Liver (tissue), 9 donors: Measurements from ENCODE around the gene MAP4K4. TPM values are rescaled to one million over a fixed set of nuclear protein-coding genes. Genes with fewer than 3 reads are reported as not detected.

Experiments
- DNase-seq: peaks from one replicate; pipeline ENCODE4 v3.0.0-alpha.2; 2017; ENCODE audit warnings: low spot score
- H3K27ac ChIP-seq, 2 donors: one replicate each; pipeline ENCODE4 v1.7.0; 2013; ENCODE audit warnings: inconsistent platforms in 2 of 2, low read length in 2 of 2, control low read depth in 1 of 2, low read depth in 1 of 2, mild to moderate bottlenecking in 1 of 2
- H3K27me3 ChIP-seq, 4 donors: one replicate each; pipeline versions ENCODE4 v1.6.1 to v1.7.0; 2013; ENCODE audit warnings: low read length in 3 of 4, inconsistent platforms in 1 of 4, mild to moderate bottlenecking in 1 of 4, moderate library complexity in 1 of 4; ENCODE audit not compliant: control insufficient read depth in 4 of 4, insufficient read depth in 4 of 4
- H3K36me3 ChIP-seq, 4 donors: one replicate each; pipeline versions ENCODE4 v1.6.1 to v1.7.0; 2013; ENCODE audit warnings: low read length in 3 of 4, mild to moderate bottlenecking in 3 of 4, low read depth in 1 of 4, moderate library complexity in 1 of 4; ENCODE audit not compliant: control insufficient read depth in 4 of 4, insufficient read depth in 3 of 4
- H3K4me1 ChIP-seq, 4 donors: one replicate each; pipeline versions ENCODE4 v1.6.1 to v1.7.0; 2013; ENCODE audit warnings: low read length in 3 of 4, mild to moderate bottlenecking in 3 of 4, moderate library complexity in 1 of 4; ENCODE audit not compliant: control insufficient read depth in 4 of 4, insufficient read depth in 4 of 4
- H3K4me3 ChIP-seq, 3 donors: one replicate each; pipeline versions ENCODE4 v1.6.1 to v1.7.0; 2013; ENCODE audit warnings: low read length in 3 of 3, control low read depth in 1 of 3, low read depth in 1 of 3, mild to moderate bottlenecking in 1 of 3
- H3K9ac ChIP-seq, 2 donors: one replicate each; pipeline ENCODE4 v1.7.0; 2013; ENCODE audit warnings: low read length in 2 of 2, mild to moderate bottlenecking in 2 of 2, moderate library complexity in 2 of 2, control low read depth in 1 of 2, low read depth in 1 of 2
- H3K9me3 ChIP-seq, 4 donors: one replicate each; pipeline versions ENCODE4 v1.6.1 to v1.7.0; 2013; ENCODE audit warnings: low read length in 3 of 4; ENCODE audit not compliant: control insufficient read depth in 4 of 4
- ATF3 ChIP-seq: IDR thresholded peaks from 2 replicates; pipeline ENCODE4 v1.6.1; 2016; ENCODE audit warnings: antibody characterized with exemption
- EGR1 ChIP-seq, 2 donors: IDR thresholded peaks; 2 replicates each; pipeline ENCODE4 v1.6.1; 2016 to 2018; ENCODE audit warnings: antibody characterized with exemption in 2 of 2, low read depth in 2 of 2
- FOXA1 ChIP-seq: IDR thresholded peaks from 2 replicates; pipeline ENCODE4 v1.6.1; 2016; ENCODE audit warnings: antibody characterized with exemption
- FOXA2 ChIP-seq: IDR thresholded peaks from 2 replicates; pipeline ENCODE4 v1.6.1; 2016; ENCODE audit warnings: antibody characterized with exemption
- GABPA ChIP-seq, 2 donors: IDR thresholded peaks in 1 of 2; conservative IDR thresholded peaks in 1 of 2; 2 replicates each; pipeline ENCODE4 v1.6.1; 2016; ENCODE audit warnings: antibody characterized with exemption in 2 of 2, mild to moderate bottlenecking in 1 of 2, moderate library complexity in 1 of 2
- HNF4A ChIP-seq, 2 donors: conservative IDR thresholded peaks; 2 replicates each; pipeline ENCODE4 v1.6.1; 2016; ENCODE audit warnings: antibody characterized with exemption in 2 of 2, mild to moderate bottlenecking in 2 of 2
- HNF4G ChIP-seq: IDR thresholded peaks from 2 replicates; pipeline ENCODE4 v1.6.1; 2016; ENCODE audit warnings: antibody characterized with exemption
- JUND ChIP-seq, 2 donors: IDR thresholded peaks; 2 replicates each; pipeline ENCODE4 v1.6.1; 2016; ENCODE audit warnings: antibody characterized with exemption in 2 of 2
- NR2F2 ChIP-seq: IDR thresholded peaks from 2 replicates; pipeline ENCODE4 v1.6.1; 2016; ENCODE audit warnings: antibody characterized with exemption
- RAD21 ChIP-seq, 2 donors: IDR thresholded peaks; 2 replicates each; pipeline ENCODE4 v1.6.1; 2016; ENCODE audit warnings: antibody characterized with exemption in 2 of 2, mild to moderate bottlenecking in 2 of 2
- SP1 ChIP-seq: IDR thresholded peaks from 2 replicates; pipeline ENCODE4 v1.6.1; 2018; ENCODE audit warnings: antibody characterized with exemption, mild to moderate bottlenecking
- YY1 ChIP-seq: IDR thresholded peaks from 2 replicates; pipeline ENCODE4 v1.6.1; 2016; ENCODE audit warnings: antibody characterized with exemption, mild to moderate bottlenecking
- WGBS: extraction: QIAGEN DNeasy Blood & Tissue Kit; methylation state at CpG from one replicate; pipeline ENCODE4 v1.1.7; 2013; 5-methylcytosine and 5-hydroxymethylcytosine counted together
- polyA plus RNA-seq, 2 donors: library from polyadenylated mRNA; stranded (reverse) in 1 of 2; unstranded in 1 of 2; fragments of 200-250 nt in 1 of 2; fragments of >200 nt in 1 of 2; fragmentation: Nextera tagmentation in 1 of 2; extraction: Ambion mirVana in 1 of 2; gene quantifications; one replicate each; pipeline versions ENCODE4 v1.2.1 to v1.2.3, GENCODE V29; 2013 to 2015
- total RNA-seq, 2 donors: library from RNA; depleted of rRNA; stranded (reverse); fragments of >200 nt; gene quantifications; one replicate each; pipeline ENCODE4 v1.2.3, GENCODE V29; 2014
- TF ChIP-seq, protein P1 (sequence below): fragments of 150-350 bp; IDR thresholded peaks from 2 replicates; pipeline ENCODE4 v1.5.1; 2017; ENCODE audit warnings: improper control_type of control experiment, low read depth, low read length; ENCODE audit not compliant: missing input control
- TF ChIP-seq, protein P2 (sequence below): IDR thresholded peaks from 2 replicates; pipeline ENCODE4 v1.6.1; 2016; ENCODE audit warnings: antibody characterized with exemption
- donor health status: healthy.
- donor health status: healthy.
- donor health status: healthy.
- donor health status: healthy.
- donor health status: healthy.

Gene MAP4K4
- total and polyA plus RNA-seq, 4 donors = 9.1 to 40.0 (median 23.6) TPM

DNA sequence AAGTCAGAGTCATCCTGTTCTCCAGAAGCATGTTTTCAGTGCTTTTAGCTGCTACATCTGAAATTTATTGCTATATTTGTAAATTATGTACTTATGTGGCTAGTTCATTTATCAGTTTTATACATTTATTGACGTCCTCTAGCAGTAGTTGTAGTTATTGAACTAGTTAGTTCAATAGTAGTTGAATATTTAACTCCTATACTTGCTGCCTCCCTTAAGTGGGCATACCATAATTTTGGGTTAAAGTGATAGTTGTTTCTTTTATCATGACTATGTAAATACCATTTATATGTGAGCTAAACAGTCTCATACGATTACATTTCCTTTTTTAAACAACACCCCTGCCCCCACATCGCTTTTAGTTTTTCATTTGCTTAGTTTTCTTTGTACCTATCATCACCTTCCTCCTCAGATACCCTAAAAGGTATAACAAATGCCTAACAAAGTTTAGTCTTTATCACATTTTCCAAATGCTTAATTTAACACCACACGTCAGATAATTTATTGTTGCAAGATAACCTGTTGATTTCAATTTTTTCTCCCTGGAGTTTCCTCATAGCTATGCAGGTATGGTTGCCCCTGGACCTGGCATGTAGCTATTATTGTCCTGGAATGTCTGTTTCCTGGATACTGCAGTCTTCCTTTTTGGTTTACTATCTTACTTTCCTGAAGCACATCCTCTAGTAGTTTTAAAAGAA, 8.8 kb downstream of the MAP4K4 start:
- Histone ChIP-seq H3K4me3 (no peak overlapping the region), H3K27me3 (no peaks in the 10 kb centered on the region), H3K4me1 (peaks cover 3 to 45% (median 32%) of the 10 kb centered on the region in 4 donors)

GRCh38 chr2:101706819-101707177, 9.3 kb downstream of the MAP4K4 start:
- 72% methylated on average over 1 of the region's 1 CpG for WGBS
- DNase-seq = no peak
- H3K27me3 ChIP-seq = no peaks in the 10 kb centered on the region
- no peak overlapping the region for H3K27ac ChIP-seq
- TF ChIP-seq, protein P1, sequence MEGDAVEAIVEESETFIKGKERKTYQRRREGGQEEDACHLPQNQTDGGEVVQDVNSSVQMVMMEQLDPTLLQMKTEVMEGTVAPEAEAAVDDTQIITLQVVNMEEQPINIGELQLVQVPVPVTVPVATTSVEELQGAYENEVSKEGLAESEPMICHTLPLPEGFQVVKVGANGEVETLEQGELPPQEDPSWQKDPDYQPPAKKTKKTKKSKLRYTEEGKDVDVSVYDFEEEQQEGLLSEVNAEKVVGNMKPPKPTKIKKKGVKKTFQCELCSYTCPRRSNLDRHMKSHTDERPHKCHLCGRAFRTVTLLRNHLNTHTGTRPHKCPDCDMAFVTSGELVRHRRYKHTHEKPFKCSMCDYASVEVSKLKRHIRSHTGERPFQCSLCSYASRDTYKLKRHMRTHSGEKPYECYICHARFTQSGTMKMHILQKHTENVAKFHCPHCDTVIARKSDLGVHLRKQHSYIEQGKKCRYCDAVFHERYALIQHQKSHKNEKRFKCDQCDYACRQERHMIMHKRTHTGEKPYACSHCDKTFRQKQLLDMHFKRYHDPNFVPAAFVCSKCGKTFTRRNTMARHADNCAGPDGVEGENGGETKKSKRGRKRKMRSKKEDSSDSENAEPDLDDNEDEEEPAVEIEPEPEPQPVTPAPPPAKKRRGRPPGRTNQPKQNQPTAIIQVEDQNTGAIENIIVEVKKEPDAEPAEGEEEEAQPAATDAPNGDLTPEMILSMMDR = no peak
- no peak for TF ChIP-seq YY1
- TF ChIP-seq EGR1 (IDR thresholded peaks at IDR 0.05; ENCODE audit: low read depth in 2 of 2) = no peak
- no peak for TF ChIP-seq NR2F2
- no peak for TF ChIP-seq GABPA (IDR thresholded peaks at IDR 0.05 in 1 of 2, conservative IDR thresholded peaks at IDR 0.05 in 1 of 2)
- TF ChIP-seq RAD21 (IDR thresholded peaks at IDR 0.05) = no peak
- no peak for TF ChIP-seq HNF4G
- TF ChIP-seq, protein P2, sequence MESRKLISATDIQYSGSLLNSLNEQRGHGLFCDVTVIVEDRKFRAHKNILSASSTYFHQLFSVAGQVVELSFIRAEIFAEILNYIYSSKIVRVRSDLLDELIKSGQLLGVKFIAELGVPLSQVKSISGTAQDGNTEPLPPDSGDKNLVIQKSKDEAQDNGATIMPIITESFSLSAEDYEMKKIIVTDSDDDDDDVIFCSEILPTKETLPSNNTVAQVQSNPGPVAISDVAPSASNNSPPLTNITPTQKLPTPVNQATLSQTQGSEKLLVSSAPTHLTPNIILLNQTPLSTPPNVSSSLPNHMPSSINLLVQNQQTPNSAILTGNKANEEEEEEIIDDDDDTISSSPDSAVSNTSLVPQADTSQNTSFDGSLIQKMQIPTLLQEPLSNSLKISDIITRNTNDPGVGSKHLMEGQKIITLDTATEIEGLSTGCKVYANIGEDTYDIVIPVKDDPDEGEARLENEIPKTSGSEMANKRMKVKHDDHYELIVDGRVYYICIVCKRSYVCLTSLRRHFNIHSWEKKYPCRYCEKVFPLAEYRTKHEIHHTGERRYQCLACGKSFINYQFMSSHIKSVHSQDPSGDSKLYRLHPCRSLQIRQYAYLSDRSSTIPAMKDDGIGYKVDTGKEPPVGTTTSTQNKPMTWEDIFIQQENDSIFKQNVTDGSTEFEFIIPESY = no peak
- no peak for TF ChIP-seq SP1
- TF ChIP-seq FOXA1 = no peak
- TF ChIP-seq FOXA2 = no peak
- no peak overlapping the region for H3K4me3 ChIP-seq
- H3K36me3 ChIP-seq = no peaks in the 10 kb centered on the region
- H3K4me1 ChIP-seq = peaks cover 3 to 42% (median 29%) of the 10 kb centered on the region in 4 donors
- H3K9ac ChIP-seq = no peak overlapping the region
- H3K9me3 ChIP-seq = no peaks in the 10 kb centered on the region

More for the DNA sequence above, 8.8 kb downstream of the MAP4K4 start:
- no peaks in the 10 kb centered on the region for H3K36me3 ChIP-seq
- no peak overlapping the region for H3K9ac ChIP-seq
- H3K27ac ChIP-seq = no peak overlapping the region
- DNase-seq = no peak
- no peak for TF ChIP-seq JUND (IDR thresholded peaks at IDR 0.05)
- TF ChIP-seq GABPA (IDR thresholded peaks at IDR 0.05 in 1 of 2, conservative IDR thresholded peaks at IDR 0.05 in 1 of 2) = no peak
- TF ChIP-seq FOXA1 = no peak
- TF ChIP-seq, protein P2 = no peak
- TF ChIP-seq RAD21 (IDR thresholded peaks at IDR 0.05) = no peak
- TF ChIP-seq ATF3 = no peak
- TF ChIP-seq HNF4G = no peak
- no peak for TF ChIP-seq FOXA2
- no peak for TF ChIP-seq HNF4A (conservative IDR thresholded peaks at IDR 0.05)
- TF ChIP-seq SP1 = no peak
- no peaks in the 10 kb centered on the region for H3K9me3 ChIP-seq
- 60% methylated on average over 4 of the region's 4 CpGs for WGBS
